NT2/D1 (cell line): ENCODE measurements around the gene SUZ12.

Experiments used
- SUZ12 ChIP-seq: IDR thresholded peaks from 2 replicates; pipeline ENCODE4 v1.6.1; 2011; ENCODE audit not compliant: insufficient read length, insufficient read depth; ENCODE audit errors: extremely low read depth
- ZNF274 ChIP-seq: IDR thresholded peaks from 2 replicates; pipeline ENCODE4 v1.6.1; 2011; ENCODE audit warnings: mild to moderate bottlenecking, low read depth, low read length

- TF ChIP-seq ZNF274 (no peak), SUZ12 (no peak)
Measured at GRCh38 chr17:32021615-32021955, 84.8 kb downstream of the SUZ12 start.
